Thoracic aorta endothelial cell (primary cell): Measurements from ENCODE around the gene TCP10L. TPM values are rescaled to one million over a fixed set of nuclear protein-coding genes. Genes with fewer than 3 reads are reported as not detected.

Experiments used
- small RNA-seq: library from RNA; depleted of rRNA; stranded (forward); fragments of <200 nt; gene quantifications from one replicate; pipeline ENCODE3, GENCODE V24; 2012
- total RNA-seq: library from RNA; depleted of rRNA; stranded (reverse); fragments of >200 nt; gene quantifications from 2 replicates; pipeline ENCODE4 v1.2.3, GENCODE V29; 2012

The TCP10L gene
- 0.13 TPM in 1 of 2 replicates, not detected in the other for total RNA-seq

GRCh38 chr21:32585042-32585710 lies at the start of gene TCP10L:
Gene TCP10L (minus strand): TSS chr21:32585523. CDS start chr21:32584304, 1,219 bp downstream.

GRCh38 chr21:32612075-32612998 lies 27.0 kb upstream of the TCP10L start, which contains the start of gene CFAP298:
Gene CFAP298 (minus strand): TSS chr21:32612377. CDS start chr21:32612243, 134 bp downstream.

Small RNAs within 50 kb of the gene (small RNA-seq; reads per million reads assigned to genes)
- gene RF00438 (not detected), gene RNA5SP490 (not detected)

Other genes starting within 250 kb of the TCP10L start
- 30.3 and 30.7 TPM in 2 replicates for gene URB1, start 192.5 kb downstream of the TCP10L start, total RNA-seq
- 34.9 and 38.8 TPM in 2 replicates for gene EVA1C, start 172.8 kb downstream of the TCP10L start, total RNA-seq
- gene CFAP298, start 26.9 kb upstream of the TCP10L start, total RNA-seq = 23.8 and 26.9 TPM in 2 replicates
- gene SYNJ1, start 142.5 kb upstream of the TCP10L start, total RNA-seq = 12.2 and 15.6 TPM in 2 replicates
- gene PAXBP1, start 186.2 kb upstream of the TCP10L start, total RNA-seq = 65.3 and 69.1 TPM in 2 replicates